ENCODE results near the gene PRPF8. TPM values are rescaled to one million over a fixed set of nuclear protein-coding genes. Genes with fewer than 3 reads are reported as not detected.

The PRPF8 gene
- total and polyA plus RNA-seq, 2 of the 13 experiments (the other 11 are each of a cell fraction or from before 2014, with no cell fraction given) = 112 to 179 TPM

DNA sequence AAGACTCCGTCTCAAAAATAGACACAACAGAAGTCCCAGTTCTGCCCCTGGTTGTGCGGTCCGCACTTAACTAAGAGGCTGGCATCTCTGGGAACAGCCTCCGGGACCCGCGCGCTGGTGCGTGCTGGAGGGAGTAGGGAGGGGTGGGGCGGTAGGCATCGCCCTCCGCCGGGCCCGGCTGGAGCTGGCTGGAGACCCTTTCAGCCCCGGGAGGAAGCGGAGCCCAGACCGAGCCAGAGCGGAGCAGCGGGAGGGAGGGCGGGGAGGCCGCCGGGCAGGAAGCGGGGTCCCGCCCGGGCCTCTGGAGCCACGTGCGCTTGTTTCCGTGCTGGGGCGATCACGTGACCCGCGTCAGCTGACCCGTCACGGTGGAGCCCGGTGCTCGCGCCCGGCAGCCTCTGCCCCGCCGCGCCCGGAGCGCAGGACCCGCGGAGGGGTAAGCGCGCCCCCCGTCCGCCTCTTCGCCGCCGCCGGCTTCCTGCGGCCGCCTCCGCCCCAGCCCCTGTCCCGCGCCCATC is 39.7 kb upstream of the PRPF8 start, which contains the start of gene WDR81 (continued):
- TF ChIP-seq, protein P1, sequence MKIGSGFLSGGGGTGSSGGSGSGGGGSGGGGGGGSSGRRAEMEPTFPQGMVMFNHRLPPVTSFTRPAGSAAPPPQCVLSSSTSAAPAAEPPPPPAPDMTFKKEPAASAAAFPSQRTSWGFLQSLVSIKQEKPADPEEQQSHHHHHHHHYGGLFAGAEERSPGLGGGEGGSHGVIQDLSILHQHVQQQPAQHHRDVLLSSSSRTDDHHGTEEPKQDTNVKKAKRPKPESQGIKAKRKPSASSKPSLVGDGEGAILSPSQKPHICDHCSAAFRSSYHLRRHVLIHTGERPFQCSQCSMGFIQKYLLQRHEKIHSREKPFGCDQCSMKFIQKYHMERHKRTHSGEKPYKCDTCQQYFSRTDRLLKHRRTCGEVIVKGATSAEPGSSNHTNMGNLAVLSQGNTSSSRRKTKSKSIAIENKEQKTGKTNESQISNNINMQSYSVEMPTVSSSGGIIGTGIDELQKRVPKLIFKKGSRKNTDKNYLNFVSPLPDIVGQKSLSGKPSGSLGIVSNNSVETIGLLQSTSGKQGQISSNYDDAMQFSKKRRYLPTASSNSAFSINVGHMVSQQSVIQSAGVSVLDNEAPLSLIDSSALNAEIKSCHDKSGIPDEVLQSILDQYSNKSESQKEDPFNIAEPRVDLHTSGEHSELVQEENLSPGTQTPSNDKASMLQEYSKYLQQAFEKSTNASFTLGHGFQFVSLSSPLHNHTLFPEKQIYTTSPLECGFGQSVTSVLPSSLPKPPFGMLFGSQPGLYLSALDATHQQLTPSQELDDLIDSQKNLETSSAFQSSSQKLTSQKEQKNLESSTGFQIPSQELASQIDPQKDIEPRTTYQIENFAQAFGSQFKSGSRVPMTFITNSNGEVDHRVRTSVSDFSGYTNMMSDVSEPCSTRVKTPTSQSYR (CRISPR knock-in tag; IDR thresholded peaks at IDR 0.05; ENCODE audit: borderline replicate concordance) = no peak
- no peak; a peak in 1 of 4 replicates for TF ChIP-seq KLF16 (CRISPR knock-in tag; IDR thresholded peaks at IDR 0.05)
- TF ChIP-seq REXO4 (CRISPR knock-in tag; IDR thresholded peaks at IDR 0.05; ENCODE audit: borderline replicate concordance) = no peak
- no peak for TF ChIP-seq AGO2 (optimal IDR thresholded peaks at IDR 0.05; ENCODE audit: low read depth, low read length)
- TF ChIP-seq, protein P2, sequence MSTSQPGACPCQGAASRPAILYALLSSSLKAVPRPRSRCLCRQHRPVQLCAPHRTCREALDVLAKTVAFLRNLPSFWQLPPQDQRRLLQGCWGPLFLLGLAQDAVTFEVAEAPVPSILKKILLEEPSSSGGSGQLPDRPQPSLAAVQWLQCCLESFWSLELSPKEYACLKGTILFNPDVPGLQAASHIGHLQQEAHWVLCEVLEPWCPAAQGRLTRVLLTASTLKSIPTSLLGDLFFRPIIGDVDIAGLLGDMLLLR (CRISPR knock-in tag; IDR thresholded peaks at IDR 0.05) = no peak; the same call in 1 of the 2 replicates
- TF ChIP-seq NFIC (IDR thresholded peaks at IDR 0.05; ENCODE audit: low read length) = no peak
- TF ChIP-seq SUZ12 (IDR thresholded peaks at IDR 0.05; ENCODE audit: low read depth, low read length) = no peak
- TF ChIP-seq, protein P3, sequence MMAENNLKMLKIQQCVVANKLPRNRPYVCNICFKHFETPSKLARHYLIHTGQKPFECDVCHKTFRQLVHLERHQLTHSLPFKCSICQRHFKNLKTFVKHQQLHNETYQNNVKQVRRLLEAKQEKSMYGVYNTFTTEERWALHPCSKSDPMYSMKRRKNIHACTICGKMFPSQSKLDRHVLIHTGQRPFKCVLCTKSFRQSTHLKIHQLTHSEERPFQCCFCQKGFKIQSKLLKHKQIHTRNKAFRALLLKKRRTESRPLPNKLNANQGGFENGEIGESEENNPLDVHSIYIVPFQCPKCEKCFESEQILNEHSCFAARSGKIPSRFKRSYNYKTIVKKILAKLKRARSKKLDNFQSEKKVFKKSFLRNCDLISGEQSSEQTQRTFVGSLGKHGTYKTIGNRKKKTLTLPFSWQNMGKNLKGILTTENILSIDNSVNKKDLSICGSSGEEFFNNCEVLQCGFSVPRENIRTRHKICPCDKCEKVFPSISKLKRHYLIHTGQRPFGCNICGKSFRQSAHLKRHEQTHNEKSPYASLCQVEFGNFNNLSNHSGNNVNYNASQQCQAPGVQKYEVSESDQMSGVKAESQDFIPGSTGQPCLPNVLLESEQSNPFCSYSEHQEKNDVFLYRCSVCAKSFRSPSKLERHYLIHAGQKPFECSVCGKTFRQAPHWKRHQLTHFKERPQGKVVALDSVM (CRISPR knock-in tag; IDR thresholded peaks at IDR 0.05) = peak; percentile 68; the same call in 1 of the 2 replicates
- TF ChIP-seq, protein P4, sequence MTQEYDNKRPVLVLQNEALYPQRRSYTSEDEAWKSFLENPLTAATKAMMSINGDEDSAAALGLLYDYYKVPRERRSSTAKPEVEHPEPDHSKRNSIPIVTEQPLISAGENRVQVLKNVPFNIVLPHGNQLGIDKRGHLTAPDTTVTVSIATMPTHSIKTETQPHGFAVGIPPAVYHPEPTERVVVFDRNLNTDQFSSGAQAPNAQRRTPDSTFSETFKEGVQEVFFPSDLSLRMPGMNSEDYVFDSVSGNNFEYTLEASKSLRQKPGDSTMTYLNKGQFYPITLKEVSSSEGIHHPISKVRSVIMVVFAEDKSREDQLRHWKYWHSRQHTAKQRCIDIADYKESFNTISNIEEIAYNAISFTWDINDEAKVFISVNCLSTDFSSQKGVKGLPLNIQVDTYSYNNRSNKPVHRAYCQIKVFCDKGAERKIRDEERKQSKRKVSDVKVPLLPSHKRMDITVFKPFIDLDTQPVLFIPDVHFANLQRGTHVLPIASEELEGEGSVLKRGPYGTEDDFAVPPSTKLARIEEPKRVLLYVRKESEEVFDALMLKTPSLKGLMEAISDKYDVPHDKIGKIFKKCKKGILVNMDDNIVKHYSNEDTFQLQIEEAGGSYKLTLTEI (CRISPR knock-in tag; conservative IDR thresholded peaks at IDR 0.05) = no peak
- peak; percentile 71 for TF ChIP-seq ZNF121 (CRISPR knock-in tag; IDR thresholded peaks at IDR 0.05)
- no peak for TF ChIP-seq PRPF4 (IDR thresholded peaks at IDR 0.05; ENCODE audit: low read depth, low read length, poor library complexity, severe bottlenecking)
- TF ChIP-seq JUND (CRISPR knock-in tag; IDR thresholded peaks at IDR 0.05) = no peak
- TF ChIP-seq, protein P5, sequence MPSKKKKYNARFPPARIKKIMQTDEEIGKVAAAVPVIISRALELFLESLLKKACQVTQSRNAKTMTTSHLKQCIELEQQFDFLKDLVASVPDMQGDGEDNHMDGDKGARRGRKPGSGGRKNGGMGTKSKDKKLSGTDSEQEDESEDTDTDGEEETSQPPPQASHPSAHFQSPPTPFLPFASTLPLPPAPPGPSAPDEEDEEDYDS (CRISPR knock-in tag; IDR thresholded peaks at IDR 0.05) = 0 out of 2 replicates have a peak, but pooled peaks have one; percentile 8
- TF ChIP-seq ERF (CRISPR knock-in tag; IDR thresholded peaks at IDR 0.05) = peak; percentile 85; the same call in 1 of the 2 replicates
- TF ChIP-seq SP140L (CRISPR knock-in tag; IDR thresholded peaks at IDR 0.05; ENCODE audit: borderline replicate concordance) = no peak
- TF ChIP-seq, protein P6, sequence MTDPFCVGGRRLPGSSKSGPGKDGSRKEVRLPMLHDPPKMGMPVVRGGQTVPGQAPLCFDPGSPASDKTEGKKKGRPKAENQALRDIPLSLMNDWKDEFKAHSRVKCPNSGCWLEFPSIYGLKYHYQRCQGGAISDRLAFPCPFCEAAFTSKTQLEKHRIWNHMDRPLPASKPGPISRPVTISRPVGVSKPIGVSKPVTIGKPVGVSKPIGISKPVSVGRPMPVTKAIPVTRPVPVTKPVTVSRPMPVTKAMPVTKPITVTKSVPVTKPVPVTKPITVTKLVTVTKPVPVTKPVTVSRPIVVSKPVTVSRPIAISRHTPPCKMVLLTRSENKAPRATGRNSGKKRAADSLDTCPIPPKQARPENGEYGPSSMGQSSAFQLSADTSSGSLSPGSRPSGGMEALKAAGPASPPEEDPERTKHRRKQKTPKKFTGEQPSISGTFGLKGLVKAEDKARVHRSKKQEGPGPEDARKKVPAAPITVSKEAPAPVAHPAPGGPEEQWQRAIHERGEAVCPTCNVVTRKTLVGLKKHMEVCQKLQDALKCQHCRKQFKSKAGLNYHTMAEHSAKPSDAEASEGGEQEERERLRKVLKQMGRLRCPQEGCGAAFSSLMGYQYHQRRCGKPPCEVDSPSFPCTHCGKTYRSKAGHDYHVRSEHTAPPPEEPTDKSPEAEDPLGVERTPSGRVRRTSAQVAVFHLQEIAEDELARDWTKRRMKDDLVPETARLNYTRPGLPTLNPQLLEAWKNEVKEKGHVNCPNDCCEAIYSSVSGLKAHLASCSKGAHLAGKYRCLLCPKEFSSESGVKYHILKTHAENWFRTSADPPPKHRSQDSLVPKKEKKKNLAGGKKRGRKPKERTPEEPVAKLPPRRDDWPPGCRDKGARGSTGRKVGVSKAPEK (CRISPR knock-in tag; IDR thresholded peaks at IDR 0.05; ENCODE audit: borderline replicate concordance) = no peak
